Activated CD4-positive, alpha-beta T cell treated with anti-CD3 and anti-CD28 coated beads for 48 hours (primary cell): ENCODE data around the gene PBX2.

Source experiments
- DNase-seq: peaks from one replicate; pipeline ENCODE4 v3.0.0-alpha.2; 2020

The PBX2 gene

GRCh38 chr6:32168807-32169591 lies 21.0 kb downstream of the PBX2 start:
- DNase-seq: no peak

GRCh38 chr6:32168350-32168749 lies 21.7 kb downstream of the PBX2 start:
- DNase-seq: no peak

- no peak for DNase-seq
Observed at GRCh38 chr6:32167761-32168262, 22.2 kb downstream of the PBX2 start.

- no peak for DNase-seq
Observed at GRCh38 chr6:32167154-32167760, 22.7 kb downstream of the PBX2 start.

- DNase-seq: no peak
Observed at GRCh38 chr6:32166411-32167061, 23.5 kb downstream of the PBX2 start.

- DNase-seq: no peak
Observed at GRCh38 chr6:32164295-32164694, 25.7 kb downstream of the PBX2 start, which contains the start of gene EGFL8. TSS of gene EGFL8 (plus strand) at chr6:32164595. CDS start at chr6:32166166, 1,571 bp downstream.

- no peak for DNase-seq
Observed at GRCh38 chr6:32163559-32164258, 26.3 kb downstream of the PBX2 start.

- DNase-seq: no peak
Observed at GRCh38 chr6:32158052-32158451, 31.9 kb downstream of the PBX2 start.

- no peak for DNase-seq
Observed at GRCh38 chr6:32156891-32157290, 33.1 kb downstream of the PBX2 start.

- peak; percentile 70 for DNase-seq
Observed at GRCh38 chr6:32154514-32155161, 35.4 kb downstream of the PBX2 start.

GRCh38 chr6:32153564-32154513 lies 36.2 kb downstream of the PBX2 start, which contains the start of gene PPT2:
TSS of gene PPT2 (plus strand) at chr6:32154141. CDS start at chr6:32154595, 454 bp downstream.
- DNase-seq: peak; percentile 86

- no peak for DNase-seq
Observed at GRCh38 chr6:32152769-32153563, 37.0 kb downstream of the PBX2 start.

GRCh38 chr6:32151863-32152768 lies 37.9 kb downstream of the PBX2 start, which contains the start of gene PRRT1:
TSS of gene PRRT1 (minus strand) at chr6:32151939. CDS start at chr6:32151827, 112 bp downstream.
- DNase-seq: no peak

GRCh38 chr6:32151181-32151862 lies 38.7 kb downstream of the PBX2 start:
- DNase-seq: no peak

GRCh38 chr6:32149932-32150870 lies 39.8 kb downstream of the PBX2 start:
- no peak for DNase-seq

GRCh38 chr6:32149092-32149755 lies 40.8 kb downstream of the PBX2 start:
- DNase-seq: no peak
